Epithelial cell of proximal tubule (primary cell): Measurements from ENCODE around the gene GALP. TPM values are rescaled to one million over a fixed set of nuclear protein-coding genes. Genes with fewer than 3 reads are reported as not detected.

Experiments
- DNase-seq: peaks from one replicate; pipeline ENCODE4 v3.0.0-alpha.2; 2011; ENCODE audit warnings: low read depth
- H3K4me3 ChIP-seq: 2 replicates; pipeline ENCODE4 v1.5.1; 2011; ENCODE audit warnings: low read depth, mild to moderate bottlenecking, low read length
- total RNA-seq: library from RNA; depleted of rRNA; stranded (reverse); fragments of >200 nt; gene quantifications from 2 replicates; pipeline ENCODE4 v1.2.3, GENCODE V29; 2015
- TF ChIP-seq, protein P1 (sequence below): conservative IDR thresholded peaks from 2 replicates; pipeline ENCODE4 v1.5.1; 2012; ENCODE audit warnings: low read depth, mild to moderate bottlenecking, low read length

Gene GALP
- total RNA-seq, 1 donor from 2014 or later: not detected

DNA sequence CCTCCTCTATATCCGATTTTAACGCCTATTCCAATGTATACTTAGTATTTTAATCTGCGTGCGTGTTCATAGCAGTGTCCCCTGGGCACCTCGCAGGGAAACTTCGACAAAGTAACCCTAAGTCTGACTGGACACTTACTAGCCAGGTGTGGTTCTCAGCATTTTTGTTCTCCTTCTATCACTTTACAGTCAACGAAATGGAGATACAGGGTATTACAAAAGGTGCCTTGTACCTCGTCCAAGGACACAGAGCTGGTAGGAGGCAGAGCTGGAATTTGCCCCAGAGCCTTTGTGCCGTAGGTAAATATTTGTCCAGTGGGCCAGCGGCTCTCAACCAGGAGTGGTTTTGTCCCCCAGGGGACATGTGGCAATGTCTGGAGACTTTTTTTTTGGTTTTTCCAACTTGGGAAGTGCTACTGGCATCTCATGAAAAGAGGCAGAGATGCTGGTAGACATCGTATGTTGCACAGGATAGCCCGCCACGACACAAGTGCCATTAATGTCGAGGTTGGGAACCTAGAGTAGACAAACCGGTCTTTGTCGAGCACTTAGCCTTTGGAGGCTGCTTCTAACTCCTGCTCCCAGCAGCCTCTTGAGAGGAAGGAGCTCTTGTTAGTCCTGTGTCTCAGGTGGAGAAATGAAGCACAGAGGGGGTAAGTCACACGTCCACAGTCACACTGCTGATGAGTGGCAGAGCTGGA, 33.6 kb upstream of the GALP start:
- no peak for DNase-seq
- TF ChIP-seq, protein P1, sequence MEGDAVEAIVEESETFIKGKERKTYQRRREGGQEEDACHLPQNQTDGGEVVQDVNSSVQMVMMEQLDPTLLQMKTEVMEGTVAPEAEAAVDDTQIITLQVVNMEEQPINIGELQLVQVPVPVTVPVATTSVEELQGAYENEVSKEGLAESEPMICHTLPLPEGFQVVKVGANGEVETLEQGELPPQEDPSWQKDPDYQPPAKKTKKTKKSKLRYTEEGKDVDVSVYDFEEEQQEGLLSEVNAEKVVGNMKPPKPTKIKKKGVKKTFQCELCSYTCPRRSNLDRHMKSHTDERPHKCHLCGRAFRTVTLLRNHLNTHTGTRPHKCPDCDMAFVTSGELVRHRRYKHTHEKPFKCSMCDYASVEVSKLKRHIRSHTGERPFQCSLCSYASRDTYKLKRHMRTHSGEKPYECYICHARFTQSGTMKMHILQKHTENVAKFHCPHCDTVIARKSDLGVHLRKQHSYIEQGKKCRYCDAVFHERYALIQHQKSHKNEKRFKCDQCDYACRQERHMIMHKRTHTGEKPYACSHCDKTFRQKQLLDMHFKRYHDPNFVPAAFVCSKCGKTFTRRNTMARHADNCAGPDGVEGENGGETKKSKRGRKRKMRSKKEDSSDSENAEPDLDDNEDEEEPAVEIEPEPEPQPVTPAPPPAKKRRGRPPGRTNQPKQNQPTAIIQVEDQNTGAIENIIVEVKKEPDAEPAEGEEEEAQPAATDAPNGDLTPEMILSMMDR: no peak
- H3K4me3 ChIP-seq: peak overlapping the region; percentile 63

DNA sequence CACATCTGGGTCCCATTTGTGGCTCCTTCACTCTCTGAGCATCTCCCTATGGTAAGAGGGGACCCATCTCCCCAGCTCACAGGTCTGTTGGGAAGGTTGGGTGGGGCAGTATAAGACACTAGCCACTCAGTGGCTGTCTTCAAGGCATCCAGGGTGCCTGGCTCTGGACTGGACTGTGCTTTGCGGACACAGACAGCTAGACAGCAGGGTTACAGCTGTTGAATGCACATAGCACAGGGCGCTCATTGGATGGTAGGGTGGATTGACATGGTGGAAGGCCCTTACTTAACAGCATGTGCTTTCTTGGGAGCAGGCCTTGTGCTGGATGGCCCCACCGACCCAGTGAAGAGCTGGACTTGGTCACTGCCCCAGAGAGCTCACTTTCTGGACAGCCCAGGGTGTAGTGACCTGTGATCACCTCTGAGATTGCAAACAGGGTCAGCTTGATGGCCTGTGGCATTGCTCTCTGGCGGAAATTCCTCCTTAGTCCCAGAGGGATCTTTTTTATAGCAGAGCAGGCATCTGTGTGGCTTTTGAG, 32.8 kb upstream of the GALP start:
- TF ChIP-seq, protein P1: no peak

DNA sequence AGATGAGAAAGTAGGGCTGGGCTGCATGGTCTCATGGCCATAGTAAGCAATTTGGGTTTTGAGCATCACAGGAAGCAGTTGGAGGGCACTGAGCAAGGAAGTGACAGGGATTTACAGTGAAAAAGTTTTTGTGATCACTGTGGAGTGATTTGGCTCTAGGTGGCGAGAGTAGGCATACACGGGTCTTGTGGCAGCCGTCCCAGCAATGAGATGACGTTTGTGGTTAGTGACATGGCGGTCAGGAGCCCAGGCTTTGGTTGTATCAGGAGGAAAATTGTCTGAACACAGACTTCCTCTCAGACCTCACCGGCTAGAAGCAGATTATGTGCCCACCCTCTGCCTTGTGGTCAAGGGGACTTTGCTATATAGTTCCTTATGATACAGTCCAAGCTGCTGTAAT, 31.4 kb upstream of the GALP start:
- no peak overlapping the region for H3K4me3 ChIP-seq
- TF ChIP-seq, protein P1: no peak
- no peak for DNase-seq

More for the DNA sequence above, 32.8 kb upstream of the GALP start:
- H3K4me3 ChIP-seq: no peak overlapping the region
- DNase-seq: no peak

DNA sequence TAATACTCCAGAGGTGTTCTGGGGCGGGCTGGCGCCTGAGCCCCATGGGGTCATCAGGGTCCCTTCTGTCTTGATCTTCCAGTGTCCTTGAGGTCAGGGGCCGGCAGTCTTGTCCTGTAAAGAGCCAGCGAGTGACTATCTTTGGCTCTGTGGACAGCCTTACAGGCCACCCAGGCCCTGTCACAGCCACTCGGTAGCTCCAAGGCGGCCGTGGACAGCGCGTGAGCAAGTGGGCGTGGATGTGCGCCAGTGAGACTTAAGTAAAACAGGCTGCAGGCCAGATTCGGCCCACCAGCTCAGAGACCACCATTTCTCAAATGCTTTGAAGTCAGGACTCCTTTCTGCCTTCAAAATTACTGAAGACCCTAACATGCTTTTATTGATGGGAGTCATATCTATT, 31.0 kb upstream of the GALP start:
- TF ChIP-seq, protein P1: no peak
- H3K4me3 ChIP-seq: no peak overlapping the region
- no peak for DNase-seq

DNA sequence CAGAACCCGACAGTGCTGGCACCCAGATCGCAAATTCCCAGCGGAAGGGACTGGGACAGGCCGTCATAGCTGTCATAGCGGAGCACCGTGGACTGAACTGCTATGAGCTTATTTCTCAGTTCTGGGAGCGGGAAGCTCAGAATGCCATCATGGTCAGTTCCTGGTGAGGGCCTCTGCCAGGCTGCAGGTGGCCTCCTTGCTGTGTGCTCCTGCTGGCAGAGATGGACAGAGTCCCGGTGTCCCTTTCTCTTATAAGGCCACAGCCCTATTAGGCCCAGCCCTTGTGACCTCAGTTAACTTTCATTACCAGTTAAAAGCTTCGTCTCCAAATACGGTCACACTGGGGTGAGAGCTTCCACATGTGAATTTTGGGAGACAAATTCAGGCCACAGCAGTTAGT, 30.1 kb upstream of the GALP start:
- TF ChIP-seq, protein P1: no peak

DNA sequence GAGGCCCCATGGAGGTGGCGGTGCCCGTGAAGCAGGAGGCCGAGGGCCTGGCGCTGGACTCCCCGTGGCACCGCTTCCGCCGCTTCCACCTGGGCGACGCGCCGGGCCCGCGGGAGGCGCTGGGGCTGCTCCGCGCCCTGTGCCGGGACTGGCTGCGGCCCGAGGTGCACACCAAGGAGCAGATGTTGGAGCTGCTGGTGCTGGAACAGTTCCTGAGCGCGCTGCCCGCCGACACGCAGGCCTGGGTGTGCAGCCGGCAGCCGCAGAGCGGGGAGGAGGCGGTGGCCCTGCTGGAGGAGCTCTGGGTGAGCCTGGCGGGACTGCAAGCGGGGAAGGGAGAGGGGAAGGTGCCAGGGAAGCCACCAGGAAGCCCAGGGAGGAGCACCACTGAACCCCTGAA, 28.9 kb upstream of the GALP start:
- no peak for DNase-seq
- TF ChIP-seq, protein P1: no peak
- H3K4me3 ChIP-seq: no peak overlapping the region

More for the DNA sequence above, 30.1 kb upstream of the GALP start:
- H3K4me3 ChIP-seq: no peak overlapping the region
- no peak for DNase-seq

DNA sequence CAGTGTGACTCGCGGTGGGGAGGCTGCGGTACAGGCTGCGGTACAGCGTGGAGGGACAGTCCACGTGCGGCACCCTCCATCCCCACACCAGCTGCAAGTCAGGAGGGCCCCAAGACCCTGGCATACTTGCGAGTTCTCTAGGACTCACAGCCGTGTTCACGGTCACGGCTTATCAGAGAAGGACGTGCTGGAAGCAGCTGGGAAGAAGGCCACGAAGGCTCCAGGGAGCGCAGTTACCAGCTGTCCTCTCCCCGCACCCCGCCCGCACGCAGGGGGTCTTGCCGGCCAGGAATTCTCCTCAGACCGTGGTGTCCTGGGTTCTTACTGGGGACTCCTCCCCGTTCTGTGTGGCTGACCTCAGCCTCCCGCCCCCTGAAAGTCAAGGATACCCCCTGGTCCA, 28.5 kb upstream of the GALP start:
- H3K4me3 ChIP-seq: no peak overlapping the region
- TF ChIP-seq, protein P1: no peak
- no peak for DNase-seq
